Retina (tissue), 1 donor: ENCODE measurements around the gene CSF2.

Source experiments
- DNase-seq: peaks from one replicate; pipeline ENCODE4 v3.0.0-alpha.2; 2016

CSF2 gene

DNA sequence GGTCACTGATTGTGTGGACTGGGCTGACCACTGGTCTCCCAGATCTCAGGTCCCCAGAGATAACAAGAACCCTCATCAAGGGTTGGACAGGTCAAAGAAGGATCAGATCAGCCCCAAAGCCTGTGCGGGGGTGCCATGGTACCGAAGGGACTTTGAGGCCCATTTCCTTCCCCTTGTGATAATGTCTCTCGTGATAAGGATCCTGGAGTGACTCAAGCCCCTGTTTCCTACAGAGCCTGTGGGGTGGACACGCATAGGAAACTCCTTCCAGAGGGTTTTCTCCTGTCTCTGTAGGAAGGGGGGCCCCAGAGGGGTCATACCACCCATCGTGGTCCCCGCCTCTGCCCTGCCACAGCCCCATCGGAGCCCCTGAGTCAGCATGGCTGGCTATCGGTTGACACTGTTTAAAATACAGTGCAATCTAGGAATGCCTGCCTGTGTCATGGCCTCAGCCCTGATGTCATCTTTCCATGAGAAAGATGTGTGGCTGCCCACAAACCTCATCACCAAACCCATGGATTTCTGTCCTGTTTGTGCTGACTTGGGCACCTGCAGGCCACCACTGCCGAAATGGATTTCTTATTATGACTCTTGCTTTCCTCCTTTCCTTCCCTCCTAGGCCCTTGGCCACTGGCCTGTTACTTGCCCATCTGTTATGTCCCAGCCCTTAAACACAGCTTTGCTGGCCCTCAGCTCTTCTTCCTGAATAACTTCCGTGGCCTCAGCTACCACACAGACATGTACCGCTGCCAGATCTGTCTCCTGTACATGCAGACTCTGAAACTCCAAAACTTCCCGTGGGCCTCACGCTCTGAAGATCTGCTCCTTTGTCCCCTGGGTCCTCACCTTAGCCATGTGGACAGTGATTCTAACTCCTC is 2.9 kb upstream of the CSF2 start:
- DNase-seq: no peak

DNA sequence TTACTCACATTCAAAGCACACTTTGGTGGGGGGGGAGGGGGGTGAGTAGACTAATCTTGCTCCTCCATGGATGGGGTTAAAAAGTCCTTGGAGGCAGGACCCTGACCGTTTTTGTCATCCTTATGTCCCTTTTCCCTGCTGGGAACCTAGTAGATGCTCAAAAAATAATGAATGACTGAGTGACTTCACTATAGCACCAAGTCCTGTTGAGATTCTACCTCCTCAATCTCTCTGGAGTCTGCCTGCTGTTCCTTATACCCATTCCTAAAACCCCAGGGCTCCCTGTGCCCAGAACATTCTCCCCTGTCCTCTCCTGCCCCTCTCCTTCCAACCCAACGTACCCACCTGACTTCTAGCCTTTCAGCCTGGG is 2.3 kb upstream of the CSF2 start:
- DNase-seq: no peak

DNA sequence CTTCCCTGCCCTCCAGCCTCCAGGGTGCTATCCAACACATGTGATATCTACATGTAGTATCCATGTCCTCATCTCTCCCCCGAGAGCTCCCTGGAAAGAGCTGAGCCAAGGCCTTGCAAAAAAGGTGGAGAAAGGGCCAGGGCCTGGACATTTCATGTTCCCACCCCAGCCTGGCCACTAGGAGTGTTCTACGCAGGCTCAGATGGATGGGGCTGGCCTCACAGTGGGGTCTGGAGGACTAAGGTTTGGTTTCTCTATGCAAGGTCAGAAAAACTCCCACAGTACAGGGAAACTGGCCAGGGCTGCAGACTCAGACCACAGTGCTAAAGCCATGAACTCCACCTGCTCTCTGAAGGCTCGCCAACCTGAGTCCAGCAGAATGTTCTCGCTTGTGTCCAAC is 1.5 kb upstream of the CSF2 start:
- no peak for DNase-seq

DNA sequence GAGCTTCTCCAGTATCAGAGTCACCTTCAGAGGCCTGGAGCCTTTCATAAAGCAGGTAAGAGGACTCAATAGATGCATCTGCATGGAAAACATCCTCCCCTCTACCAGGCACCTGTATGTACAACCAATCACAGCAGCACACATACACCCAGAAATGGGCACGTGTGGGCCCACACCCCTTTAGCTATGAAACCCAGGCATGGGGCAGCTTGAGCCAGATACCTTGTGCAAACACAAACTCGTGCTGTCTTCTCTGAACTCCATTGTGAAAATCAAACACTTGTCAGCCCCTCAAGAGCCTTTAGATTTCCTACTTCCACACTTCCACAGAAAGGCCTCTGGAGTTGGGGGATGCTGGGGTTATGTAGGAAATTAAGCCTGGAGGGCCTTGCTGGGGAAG is 1.1 kb upstream of the CSF2 start:
- no peak for DNase-seq

DNA sequence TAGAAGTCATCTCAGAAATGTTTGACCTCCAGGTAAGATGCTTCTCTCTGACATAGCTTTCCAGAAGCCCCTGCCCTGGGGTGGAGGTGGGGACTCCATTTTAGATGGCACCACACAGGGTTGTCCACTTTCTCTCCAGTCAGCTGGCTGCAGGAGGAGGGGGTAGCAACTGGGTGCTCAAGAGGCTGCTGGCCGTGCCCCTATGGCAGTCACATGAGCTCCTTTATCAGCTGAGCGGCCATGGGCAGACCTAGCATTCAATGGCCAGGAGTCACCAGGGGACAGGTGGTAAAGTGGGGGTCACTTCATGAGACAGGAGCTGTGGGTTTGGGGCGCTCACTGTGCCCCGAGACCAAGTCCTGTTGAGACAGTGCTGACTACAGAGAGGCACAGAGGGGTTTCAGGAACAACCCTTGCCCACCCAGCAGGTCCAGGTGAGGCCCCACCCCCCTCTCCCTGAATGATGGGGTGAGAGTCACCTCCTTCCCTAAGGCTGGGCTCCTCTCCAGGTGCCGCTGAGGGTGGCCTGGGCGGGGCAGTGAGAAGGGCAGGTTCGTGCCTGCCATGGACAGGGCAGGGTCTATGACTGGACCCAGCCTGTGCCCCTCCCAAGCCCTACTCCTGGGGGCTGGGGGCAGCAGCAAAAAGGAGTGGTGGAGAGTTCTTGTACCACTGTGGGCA is 642 bp downstream of the CSF2 start:
- no peak for DNase-seq

DNA sequence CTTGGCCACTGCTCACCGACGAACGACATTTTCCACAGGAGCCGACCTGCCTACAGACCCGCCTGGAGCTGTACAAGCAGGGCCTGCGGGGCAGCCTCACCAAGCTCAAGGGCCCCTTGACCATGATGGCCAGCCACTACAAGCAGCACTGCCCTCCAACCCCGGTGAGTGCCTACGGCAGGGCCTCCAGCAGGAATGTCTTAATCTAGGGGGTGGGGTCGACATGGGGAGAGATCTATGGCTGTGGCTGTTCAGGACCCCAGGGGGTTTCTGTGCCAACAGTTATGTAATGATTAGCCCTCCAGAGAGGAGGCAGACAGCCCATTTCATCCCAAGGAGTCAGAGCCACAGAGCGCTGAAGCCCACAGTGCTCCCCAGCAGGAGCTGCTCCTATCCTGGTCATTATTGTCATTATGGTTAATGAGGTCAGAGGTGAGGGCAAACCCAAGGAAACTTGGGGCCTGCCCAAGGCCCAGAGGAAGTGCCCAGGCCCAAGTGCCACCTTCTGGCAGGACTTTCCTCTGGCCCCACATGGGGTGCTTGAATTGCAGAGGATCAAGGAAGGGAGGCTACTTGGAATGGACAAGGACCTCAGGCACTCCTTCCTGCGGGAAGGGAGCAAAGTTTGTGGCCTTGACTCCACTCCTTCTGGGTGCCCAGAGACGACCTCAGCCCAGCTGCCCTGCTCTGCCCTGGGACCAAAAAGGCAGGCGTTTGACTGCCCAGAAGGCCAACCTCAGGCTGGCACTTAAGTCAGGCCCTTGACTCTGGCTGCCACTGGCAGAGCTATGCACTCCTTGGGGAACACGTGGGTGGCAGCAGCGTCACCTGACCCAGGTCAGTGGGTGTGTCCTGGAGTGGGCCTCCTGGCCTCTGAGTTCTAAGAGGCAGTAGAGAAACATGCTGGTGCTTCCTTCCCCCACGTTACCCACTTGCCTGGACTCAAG is 1.5 kb downstream of the CSF2 start:
- no peak for DNase-seq

DNA sequence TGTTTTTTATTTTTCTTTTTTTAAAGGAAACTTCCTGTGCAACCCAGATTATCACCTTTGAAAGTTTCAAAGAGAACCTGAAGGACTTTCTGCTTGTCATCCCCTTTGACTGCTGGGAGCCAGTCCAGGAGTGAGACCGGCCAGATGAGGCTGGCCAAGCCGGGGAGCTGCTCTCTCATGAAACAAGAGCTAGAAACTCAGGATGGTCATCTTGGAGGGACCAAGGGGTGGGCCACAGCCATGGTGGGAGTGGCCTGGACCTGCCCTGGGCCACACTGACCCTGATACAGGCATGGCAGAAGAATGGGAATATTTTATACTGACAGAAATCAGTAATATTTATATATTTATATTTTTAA is 2.1 kb downstream of the CSF2 start:
- DNase-seq: no peak

DNA sequence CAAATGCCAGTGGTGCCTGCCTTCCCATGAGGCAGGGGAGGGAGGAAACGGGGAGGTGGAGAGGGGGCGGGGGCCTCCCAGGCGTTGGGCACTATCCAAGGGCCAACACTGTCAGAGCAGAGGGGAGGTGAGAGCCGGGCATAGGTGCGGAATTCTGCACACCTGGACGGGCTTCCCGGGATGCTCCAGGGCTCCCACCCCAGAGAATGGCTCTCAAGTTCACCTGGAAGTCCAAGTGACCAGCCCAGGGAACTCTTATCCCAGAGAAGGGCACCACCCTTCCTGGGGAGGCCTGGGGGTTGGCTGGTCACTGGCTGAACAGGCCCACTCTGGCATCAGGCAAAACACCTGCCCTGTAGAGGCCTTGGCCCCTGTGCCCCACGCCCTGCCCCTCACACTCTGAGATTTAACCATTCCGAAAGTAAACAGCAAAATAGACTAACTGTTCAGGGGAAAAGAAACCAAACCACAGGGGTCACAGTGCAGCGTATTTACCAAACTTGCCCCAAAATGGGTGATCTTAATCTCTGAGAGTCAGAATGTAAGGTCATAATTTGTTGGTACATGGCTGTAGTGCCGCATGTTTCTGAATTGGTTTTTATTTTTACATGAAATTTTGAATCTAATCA is 2.7 kb downstream of the CSF2 start:
- DNase-seq: no peak

DNA sequence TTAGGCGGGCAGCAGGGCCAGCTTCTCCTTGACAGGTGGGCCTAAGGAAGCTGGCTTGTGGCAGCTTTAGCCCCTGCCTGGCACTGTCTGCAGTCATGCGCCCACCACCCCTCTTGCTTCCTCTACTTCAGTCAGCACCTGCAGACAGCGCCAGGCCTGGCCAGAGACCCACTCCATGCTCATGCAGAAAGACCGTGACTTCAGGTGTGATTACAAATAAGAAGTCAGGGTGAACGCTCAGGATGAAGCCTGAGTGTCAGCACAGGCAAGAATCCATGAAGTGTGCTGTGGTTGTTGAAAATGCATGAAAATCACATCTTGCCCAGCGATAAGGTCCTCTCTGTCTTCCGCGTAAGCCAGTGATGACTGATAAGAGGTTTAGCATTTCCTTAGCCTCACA is 3.4 kb downstream of the CSF2 start:
- no peak for DNase-seq

DNA sequence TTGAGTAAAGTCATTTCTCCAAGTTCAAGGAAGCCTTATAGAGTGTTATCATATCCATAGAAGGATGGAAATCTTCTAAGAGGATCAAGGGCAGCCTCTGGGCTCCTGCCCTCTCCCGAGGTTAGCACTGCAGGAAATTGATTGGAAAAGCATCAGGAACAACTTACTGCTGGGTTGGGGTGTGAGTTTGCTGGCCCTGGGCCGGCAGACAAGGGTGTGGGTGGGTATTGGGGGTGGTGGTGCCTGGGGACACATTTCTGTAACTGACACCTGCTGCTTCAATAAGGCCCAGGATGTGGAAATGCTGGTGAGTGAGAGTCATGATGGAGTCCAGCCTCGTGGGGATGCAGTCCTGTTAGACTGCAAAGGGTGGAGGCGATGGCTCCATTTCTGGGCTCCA is 5.5 kb downstream of the CSF2 start:
- DNase-seq: no peak

DNA sequence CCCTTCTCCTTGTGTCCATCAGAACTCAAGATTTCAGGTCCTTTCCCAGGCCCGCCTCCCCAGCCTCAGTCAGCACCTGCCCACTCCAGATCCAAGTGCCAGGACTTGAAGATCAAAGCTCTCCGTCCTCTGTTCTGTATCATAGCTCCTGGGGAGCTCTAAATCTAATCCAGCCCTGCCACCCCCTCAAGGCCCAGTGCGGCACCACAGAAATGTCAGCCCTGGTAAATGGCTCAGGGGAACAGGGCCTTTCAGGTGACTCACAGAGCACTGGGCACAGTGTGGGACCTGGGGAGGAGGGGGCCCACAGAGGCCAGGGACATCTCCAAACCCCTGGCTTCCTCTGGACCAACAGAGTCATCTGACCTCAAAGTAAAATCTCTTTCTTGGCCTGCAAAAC is 6.0 kb downstream of the CSF2 start:
- DNase-seq: no peak

DNA sequence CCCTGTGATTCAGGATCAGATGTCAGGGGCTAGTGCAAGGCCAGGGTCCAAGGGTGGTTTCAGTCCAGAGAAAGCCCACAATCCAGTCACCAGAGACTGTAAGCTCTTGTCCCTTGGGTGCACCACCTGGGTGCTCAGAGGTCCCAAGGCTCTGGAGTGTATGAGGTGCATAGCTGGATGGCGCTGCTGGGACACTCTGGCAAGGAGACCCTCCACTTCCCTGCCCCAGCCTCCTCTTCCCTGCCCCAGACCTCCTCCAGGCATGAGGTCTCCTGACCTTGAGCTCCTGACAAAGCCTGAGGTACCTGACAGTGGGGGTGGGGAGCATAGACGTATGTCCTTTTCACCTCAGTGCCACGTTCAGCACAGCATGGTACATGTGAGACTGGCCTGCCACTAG is 7.0 kb downstream of the CSF2 start:
- DNase-seq: no peak

DNA sequence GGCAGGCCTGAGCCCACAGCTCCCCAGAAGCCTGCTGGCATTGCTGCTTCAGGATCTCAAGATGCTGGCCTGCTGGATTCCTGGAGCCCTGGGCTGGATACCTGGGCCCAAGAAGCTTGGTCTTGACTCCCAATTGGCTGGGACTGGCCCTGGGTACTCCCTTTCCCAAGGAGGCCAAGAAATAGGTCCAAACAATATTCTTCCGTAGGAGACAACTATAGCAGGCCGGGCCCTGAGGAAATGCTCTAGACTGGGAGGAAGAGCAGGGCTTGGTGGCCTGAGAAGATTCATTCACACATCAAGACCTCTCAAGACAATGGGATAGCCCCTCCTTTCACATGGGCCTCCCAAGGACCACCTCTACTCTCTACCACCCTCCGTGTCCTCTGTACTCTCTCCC is 7.9 kb downstream of the CSF2 start:
- no peak for DNase-seq

DNA sequence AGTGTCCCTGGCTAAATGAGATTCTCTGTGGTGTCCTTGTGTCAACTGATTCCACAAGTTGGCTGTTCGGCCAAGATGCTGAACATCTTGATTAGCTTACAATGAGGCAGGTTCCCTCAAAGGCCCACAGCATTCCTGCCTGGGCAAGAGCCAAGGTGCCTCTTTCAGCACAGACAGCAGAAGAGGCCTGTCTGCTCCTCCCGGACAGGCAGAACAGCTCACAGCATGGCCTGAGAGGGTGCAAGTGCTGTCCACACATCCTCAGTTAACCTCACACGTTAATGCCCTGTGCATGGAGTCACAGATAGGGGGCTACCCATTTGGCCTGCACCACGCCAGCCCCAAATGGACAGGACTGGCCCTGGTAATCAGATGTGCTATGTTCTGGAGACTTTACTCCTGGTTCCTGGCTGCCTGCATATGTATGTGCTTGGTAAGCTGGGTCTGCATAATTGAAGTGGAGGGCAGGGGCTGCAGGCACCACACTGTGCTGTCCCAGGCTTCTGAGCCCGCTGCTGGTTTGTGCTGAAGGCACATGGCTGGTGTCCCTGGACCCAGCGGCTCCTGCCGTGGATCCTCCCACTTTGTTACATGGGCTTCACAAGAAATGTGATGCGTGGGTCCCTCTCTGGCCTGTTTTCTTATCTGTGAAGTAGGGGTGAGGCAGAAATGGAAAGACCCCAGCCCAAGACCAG is 8.9 kb downstream of the CSF2 start:
- no peak for DNase-seq

DNA sequence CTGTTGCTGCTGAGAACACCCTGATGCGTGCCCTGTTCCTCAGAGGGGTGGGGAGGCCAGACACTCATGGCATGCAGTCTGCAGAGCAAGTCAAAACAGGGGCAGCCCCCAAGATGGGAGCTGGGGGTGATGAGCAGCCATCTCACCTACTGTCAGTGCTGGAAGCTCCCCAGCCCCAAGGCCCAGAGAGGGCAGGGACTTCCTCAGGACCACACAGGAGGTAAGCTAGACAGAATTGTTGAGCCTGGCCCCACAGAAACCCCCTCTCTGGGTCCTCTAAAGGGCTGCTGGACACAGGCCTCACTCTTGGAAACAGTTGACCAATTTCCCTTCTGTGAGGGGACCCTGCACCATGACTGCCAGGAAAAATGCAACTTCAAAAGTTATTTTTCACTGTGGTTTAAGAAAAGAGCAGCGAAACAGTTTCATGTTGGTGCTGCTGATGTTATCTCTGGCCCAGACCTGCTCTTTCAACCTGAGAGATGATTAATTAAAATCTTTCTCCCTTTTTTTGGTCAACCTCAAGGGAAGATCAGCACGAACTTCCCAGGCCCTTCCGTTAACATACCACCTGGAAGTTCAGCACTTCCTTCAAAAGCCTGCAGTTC is 9.6 kb downstream of the CSF2 start:
- DNase-seq: no peak

DNA sequence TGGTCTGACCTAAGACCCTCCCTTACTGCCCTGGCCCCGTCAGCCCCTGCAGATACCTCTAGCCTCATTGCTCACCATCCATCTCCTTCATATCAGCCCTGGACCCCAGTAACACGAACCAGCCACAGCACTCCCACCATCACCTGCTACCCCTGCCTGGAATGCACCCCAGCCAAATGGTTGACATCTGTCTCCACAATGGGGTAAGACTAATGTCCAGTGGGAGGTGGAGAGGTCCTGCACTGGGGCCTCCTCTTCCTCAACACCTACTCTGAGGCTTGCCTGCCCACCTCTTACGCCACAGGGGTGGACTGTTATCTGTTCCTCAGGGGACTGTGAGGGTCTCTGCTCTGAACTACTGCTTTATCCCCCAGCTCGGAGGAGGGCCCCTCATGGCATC is 12.1 kb downstream of the CSF2 start:
- no peak for DNase-seq

DNA sequence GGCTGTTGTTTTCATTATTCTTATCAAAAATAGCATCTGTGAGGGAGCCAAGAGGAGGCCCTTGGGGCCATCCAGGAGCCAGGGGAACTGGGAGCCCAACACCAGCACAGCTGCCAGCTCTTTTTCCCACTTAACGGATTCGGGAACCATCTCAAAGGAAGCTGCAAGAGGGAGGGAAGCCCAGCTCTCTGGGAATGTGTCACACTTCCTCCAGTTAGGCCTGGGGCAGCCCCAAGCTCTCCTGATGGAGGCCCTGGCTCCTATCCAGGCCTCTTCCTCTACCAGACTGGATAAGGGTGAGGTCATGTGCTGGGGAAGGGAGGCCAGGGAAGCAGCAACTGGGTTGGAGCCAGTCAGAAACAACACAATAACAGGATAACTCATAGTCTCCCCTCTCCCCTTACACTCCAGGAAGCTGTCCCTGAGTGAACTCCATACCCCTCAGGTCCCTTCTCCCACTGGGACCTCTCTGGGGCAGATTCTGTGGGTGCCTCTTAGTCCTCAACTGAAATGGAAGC is 12.7 kb downstream of the CSF2 start:
- DNase-seq: no peak

DNA sequence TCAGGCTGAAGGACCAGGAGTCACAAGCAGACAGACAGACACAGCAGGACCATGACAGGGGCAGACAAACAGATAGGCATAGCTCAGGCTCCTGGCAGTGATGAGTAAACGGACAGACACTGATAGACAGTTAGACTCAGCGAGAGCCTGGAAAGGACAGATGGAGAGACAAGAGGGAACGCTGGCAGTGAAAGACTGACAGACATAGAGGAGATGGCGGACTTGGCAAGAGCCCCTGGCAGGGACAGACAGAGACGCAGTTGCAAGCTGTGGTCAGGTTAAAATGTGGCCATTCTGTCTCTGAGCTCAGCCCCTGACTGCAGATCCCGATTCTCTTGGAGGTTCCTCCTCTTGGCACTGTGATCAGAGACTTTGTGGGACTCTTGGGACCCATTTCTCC is 13.6 kb downstream of the CSF2 start:
- DNase-seq: no peak

DNA sequence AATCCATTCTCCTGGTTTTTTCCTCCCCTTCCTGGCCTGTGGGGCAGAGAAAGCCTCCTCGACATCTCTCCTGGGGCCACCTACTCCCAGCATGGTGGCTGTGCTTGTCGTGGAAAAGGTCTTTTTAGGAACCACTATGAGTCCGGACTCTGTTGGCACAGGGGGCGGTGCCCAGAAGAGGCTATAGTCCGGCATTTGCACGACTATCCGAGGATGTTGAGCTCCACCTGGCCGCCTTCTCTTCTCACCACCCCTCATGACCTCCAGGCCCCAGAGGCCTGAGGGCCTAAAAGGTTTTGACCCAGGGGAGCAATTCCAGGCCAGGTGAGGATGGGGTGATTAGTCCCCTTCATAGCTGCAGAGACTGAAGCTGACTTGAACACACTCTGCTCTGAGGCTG is 14.1 kb downstream of the CSF2 start:
- DNase-seq: no peak

DNA sequence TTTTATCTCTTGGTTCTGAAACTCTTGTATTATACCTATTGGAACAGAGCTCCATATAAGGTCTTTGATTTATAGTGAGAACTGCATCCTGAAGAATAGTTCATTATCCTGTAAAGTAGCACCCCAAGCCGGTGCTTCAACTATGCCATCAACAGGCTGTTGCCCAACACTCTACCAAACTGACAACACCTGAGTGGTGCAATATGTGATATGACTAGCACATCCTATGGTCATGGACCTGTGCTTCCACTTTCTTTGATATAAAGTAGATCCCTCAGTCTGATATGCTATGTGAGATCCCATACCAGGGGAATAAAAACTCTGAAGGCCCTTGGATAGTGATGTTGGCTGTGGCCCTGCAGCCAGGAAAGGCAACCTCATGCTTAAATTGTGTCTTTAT is 15.8 kb downstream of the CSF2 start:
- DNase-seq: no peak

DNA sequence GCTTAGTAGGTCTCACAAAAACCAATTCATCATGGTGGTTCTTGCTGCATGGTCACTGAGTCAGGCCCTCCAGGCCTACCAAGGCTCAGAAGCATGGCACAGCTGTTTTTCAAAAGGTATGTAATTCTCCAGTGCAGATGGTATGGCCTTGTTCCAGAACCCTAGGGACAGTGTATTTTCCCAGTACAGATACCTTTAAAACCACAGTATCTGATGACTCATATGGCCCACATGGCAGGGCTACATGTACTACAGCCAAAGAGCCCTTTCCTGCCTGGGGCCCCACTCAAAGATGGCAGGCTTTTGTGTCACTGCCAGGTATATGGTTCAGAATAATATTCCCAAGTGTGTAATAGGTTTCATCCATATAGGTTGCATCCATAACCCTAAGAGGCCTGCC is 16.5 kb downstream of the CSF2 start:
- no peak for DNase-seq

DNA sequence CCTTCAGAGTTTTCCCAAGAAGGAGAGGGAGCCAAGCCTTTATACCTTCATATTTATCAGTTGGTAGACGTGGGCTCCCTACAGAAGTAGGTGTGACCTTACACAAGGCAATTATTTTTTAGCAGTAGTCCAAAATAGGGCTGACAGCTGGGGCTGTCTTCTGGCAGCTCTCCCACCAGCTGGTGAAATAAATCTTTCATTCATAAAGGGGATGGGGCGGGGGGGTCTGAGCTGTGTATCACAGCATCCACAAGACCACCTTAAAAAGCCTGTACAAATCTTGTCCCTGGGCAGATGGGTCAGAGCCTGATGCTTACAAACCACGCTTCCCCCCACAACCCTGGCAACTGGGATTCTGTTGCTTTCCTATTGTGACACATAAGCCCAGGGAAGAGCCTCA is 19.7 kb downstream of the CSF2 start:
- DNase-seq: no peak
